Measurements from ENCODE around the gene SLC1A3.

The SLC1A3 gene

DNA sequence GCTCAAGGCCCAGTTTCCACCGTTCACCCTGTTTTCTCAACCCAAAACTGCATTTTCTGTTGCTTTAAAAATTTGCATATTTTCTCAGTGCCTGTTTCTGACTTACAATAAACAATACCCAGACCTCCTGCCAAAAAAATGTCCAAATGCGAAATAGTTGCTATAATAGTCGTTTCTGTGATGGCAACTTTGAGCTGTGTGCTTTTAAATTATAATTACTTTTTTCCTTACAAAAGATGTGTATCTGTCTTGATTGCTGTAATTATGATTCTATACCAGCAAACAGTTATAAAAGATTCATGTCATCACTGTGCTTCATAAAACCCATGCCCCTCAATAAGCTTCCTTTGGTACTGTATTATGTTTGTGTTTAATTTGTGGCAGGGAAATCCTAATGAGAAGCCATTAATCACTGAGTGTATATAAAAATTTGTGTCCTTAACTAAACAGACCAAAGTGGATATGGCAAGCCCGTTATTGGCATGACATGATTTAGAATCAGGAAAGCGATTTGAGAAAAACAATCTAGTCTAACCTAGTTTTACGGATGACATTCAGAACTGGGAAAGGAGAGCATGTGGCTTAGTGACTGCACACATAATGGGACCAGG, 5.4 kb upstream of the SLC1A3 start:
- DNase-seq = no peak

DNA sequence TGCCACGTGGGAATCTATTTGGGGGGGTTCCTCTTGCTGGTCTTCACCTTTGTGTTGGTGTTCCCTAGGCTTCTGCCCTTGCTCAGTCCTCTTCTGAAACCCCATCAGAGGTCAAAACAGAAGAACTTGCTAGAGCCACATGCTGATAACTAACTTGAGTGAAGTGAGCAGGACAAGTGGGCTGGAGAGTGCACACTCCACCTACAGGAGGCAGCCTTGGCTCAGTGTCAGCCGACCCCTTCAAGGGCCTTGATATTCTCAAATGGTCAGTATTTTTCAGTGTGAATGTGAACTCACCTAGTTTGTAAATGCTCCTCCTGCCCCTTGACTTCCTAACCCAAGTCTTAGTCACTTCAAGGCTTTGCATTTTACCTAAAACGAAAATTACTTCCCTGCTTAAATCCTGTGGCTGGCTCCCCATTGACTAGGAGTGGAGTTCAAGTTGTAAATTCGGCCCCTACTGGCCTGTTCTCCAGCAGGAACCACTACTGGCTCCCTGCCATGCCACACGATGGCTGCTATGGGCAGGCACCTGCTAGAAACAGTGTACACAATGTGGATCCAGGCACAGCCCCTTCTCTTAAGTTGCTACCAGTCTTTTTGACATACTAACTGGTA, 3.6 kb upstream of the SLC1A3 start:
- DNase-seq = no peak

DNA sequence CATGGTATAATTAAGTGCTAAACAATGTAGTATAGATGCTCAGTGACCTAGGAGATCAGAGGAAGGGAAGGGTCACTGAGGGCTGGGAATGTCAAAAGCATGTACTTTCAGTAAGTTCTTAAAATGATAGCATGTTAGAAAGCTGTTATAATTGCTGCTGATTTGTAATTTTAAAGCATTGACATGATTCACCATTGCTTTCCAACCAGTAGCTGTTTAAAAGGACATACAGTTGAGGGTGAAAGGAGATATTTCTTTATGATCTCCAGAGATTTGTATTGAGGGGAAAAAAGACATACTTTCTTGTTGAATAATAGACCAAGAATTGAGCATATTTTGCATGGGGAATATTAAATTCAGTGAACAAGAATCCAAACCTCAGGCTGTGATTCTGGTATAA, 1.2 kb upstream of the SLC1A3 start:
- no peak for DNase-seq

DNA sequence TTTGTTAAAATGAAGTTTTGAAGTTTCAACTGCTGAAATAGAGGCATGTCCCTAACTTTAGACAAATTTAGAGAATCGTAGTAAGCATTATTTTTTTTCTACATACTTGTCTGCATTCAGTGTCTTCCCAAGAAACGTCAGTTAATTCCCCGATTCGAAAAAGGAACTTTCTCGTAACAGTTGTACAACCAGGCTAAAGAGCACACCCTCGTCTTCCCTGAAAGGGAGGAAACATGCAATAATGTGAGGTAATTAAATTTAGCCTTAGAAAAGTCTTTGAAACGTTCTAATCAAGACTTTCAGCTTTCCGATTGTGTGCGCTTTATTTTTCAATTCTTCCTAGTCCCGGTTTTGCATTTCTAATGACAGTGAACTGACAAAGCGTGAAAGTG, 374 bp upstream of the SLC1A3 start:
- no peak for DNase-seq

DNA sequence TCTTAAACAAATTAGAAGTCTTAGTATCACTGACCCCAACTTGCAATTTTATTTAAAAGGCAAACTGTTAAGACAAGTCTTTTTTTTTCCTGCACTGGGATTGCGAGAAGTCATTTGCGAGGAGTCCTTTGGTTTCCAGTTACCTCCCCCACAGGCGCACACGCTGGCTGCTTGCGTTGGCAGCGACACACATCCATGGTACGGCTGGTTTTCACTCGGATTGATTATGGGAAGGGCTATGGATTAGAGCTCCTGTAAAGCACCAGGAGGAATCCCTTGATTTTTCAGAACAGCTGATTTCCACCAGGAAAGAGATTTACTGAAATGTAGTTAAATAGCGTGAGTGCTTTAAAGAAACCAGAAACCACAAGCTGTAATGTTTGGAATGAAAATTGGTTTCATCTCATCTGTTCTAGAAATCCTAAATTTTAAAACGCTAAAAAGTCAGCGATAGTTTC, 737 bp downstream of the SLC1A3 start:
- DNase-seq = no peak

DNA sequence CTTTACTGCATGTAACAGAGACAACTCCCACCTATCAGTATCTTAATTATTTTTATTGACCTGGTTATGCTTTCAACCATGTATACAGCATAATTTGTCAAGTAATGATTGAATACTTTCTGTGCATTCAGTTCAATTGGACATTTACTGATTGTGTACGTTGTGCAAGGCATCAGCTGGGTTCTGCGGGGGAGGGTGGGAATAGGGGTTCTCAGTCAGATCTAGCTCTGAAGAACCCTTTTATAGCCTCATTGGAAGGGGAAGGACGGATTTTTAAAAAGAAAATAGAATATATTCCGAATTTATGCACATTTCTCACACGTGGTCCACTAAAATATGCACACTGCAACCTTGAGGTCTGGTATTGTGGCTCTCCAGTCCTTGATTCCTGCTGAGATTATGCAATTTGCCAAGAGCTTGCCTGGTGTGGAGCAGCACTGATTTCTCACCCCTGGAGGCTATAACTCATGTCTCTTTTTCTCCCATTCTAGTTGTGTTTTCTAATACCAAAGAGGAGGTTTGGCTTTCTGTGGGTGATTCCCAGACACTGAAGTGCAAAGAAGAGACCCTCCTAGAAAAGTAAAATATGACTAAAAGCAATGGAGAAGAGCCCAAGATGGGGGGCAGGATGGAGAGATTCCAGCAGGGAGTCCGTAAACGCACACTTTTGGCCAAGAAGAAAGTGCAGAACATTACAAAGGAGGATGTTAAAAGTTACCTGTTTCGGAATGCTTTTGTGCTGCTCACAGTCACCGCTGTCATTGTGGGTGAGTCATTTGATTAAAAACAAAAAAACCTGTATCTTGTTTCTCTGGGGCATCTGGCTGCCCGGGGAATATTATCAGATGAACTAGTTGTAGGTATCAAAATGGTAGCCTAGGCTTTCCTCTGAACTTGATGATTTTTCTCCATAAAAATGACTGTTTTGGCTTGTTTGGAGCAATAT, 1.7 kb downstream of the SLC1A3 start:
- no peak for DNase-seq

DNA sequence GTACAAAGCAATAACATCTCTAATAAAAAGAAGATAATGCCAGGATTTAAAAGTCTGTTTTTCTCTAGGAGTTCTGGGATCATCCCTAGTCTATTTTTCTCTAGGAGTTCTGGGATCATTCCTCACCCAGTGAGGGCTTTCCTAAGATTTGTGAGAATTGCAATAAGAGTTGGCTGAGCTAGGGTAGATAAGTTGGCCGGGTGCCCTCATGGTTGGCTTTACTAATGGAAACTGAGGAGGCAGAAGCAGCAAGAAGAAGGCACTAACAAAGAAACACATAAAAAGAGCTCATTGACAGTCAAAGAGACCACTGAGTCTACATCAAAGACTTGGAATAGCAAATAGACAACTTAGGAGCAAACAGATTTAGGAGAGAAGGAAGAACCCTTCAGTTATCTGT, 4.2 kb downstream of the SLC1A3 start:
- DNase-seq = no peak

DNA sequence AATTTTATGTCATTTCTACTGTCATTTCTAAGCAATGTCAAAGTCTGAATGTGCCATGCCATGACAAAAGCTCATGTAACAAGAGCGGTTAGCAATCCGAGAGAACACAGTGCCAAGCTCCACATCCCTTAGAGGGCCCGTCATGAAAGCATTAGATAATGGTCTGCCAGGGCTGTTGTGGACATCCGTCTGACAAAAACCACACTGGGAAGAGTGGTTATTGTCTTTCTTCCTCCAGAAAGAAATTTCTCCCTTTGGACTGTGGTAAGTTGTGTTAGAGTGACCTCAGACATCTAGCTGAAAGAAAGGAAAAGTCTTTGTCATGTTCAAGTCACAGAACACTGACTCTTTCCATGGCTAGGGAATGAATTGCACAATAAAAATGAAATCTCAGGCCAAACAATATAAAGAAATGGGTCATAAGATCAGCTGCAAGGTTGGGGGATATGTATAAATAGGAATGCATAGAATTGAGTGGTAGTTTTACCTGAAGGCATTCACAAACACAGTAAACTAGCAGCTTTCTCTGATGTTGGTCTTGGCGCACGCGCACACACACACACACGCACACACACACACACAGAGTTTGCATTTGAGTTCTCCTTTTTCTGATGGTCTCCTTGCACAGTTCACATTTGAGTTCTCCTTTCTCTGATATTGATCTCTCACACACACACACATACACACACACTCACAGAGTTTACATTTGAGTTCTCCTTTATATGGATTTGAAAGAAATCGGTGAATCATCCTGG, 5.3 kb downstream of the SLC1A3 start:
- no peak for DNase-seq

DNA sequence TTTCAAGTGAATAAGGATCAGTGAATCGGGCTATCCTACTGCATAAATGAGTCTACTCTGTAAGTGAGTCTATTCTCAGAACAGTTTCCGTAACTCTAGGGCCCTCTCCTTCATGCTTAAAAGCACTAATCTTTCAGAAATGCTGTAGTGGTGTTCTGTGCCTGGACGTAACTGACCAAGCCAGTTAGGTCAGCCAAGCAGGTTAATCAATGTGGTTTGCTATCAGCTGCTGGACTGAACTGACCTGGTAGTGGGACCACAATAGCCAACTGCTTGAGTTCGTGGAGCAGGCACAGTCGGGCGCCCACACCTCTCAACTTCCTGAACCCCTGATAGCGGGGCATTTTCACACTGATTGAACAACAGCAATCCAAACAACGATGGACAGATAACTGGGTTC, 6.8 kb downstream of the SLC1A3 start:
- DNase-seq = no peak

DNA sequence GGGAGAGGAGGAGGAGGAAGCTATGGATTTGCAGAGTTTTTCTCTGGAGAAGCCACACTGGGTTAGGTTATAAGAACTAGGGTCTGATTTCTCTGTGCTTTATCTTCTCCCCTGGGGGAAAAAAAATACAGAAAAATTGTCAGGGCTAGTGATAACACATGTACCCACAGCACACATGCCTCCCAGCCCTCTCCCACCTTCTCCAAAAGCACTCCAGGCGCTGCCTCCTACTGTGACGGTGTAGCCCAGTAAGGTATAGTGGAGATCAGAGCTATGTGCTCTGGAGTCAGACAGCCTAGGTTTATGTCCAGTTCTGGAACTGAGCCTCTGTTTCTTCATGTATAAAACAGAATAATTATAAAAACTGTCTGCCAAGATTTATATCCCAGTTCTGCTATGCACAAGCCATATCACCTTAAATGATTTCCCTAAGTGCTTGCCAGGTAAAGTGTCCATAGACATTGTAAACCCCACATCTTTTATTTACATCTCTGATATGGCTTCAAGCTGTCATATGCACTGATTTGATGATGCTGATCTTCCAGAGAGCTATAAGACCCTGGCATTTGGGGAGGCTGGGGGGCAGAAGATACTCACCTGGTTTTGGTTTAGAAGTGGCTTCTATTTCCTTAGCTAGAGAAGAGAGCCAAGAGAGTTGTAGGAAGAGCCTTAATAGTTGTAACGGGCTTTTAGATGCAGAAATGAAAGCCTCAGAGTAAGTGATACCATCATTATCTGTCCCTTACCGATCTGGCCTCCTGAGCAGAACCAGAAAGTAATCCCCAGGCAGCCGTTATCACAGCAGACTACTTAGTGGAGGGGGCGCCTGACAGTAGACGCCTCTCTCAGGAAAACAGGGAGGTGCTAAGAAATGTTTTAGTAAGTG, 7.6 kb downstream of the SLC1A3 start:
- DNase-seq = no peak

DNA sequence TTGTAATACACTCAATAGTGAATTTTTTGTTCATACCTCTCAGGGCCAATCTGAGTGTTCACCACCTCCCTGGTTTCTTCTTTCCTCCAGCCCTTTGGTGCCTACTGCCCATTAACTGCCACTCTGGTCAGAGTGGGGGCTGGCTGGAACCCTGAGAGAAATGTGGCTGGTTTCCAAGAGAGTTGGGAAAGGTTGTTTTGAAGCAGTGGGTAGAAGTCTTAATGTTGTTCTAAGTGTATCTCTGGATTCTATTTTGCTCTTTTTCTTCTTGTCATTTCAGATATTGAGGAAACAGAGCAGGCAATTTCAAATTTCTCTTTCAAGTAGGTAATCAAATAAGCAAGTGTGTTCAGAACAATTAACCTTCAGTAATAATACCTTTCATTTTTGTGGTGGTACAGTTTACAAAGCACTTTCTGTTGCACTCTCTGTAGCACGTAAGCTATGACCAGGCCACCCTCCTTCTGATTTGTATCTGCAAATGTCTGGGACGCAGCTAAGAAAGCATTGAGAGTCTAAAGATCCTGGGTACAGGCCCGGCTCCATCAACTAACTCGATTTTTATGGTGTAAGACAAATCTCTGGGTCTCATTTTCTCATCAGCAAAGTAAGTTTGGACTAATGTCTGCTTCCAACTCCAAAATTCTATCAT, 8.4 kb downstream of the SLC1A3 start:
- no peak for DNase-seq

DNA sequence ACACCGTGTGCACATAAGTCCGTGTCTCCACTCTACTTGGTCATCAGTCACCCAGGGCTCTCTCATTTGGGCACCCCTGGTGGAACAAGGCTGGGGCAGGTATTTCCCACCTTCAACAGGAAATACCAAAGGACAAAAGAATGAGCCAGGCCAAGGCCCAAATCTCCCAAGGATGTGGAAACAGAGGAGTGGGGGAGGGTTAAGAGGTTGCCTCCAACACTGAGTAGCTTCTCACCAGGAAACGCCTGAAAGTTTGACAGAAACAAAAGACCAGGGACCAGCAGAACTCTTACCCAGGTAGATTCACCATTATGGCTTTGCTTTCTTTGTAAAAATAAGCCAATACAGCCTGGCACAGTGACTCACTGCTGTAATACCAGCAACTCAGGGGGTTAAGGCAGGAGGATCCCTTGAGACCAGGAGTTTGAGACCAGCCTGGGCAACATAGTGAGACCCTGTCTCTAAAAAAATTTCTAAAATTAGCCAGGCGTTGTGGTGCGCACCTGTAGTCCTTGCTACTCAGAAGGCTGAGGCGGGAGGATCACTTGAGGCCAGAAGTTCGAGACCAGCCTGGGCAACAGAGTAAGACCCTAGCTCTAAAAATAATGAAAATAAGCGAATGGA, 12.7 kb downstream of the SLC1A3 start:
- DNase-seq = no peak

DNA sequence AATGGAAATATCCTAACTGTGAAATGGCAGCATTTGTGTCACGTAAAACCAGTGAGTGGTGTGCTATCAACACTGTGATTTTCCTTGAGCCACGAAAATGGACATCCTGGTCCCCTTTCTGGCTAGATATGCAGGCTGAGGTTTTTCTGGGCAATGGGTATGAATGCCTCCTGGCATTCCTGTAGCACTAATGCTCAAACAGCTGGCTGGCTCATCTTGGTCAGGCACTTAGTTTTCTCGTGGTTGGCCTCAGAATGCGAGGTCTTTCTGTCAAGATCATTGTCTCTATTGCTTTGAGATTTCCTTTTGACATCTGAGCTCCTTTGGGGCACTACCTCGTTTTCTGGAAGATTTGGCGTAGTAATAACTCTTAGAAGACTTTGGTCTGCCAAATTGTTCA, 15.6 kb downstream of the SLC1A3 start:
- no peak for DNase-seq

DNA sequence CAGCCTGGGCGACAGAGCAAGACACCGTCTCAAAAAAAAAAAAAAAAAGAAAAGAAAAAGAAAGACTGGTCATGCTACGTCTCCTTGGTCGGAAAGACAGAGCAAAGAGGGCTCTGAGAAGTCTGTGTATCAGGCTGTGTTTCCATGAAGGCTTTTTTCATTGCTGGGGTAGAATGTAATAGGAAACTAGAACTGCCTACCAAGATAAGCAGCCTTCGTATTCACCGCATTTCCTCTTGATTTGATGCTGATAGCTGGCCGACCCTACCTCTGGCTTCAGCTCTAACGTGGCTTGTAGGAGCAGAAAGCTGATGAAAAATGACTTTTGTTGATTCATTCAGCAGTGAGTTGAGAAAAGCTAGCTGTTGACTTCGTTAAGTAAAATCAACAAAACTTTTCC, 17.4 kb downstream of the SLC1A3 start:
- DNase-seq = no peak

DNA sequence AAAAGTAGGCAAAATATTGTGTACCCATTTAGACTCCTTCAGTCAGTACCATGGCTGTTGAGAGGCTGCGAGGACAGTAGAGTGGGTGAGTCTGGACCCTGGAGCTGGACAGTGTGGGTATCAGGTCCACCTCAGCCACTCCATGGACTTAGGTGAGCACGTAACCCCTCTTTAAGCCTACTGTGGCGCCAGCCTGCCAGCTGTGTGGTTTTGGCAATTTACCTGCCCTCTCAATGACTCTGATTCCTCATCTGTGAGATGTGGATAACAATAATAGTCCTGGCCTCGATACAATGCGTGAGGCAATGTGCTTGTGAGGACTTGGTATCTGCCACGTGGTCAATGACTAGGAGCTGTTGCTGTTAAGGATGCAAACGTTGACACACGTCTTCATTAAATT, 17.9 kb downstream of the SLC1A3 start:
- DNase-seq = no peak

DNA sequence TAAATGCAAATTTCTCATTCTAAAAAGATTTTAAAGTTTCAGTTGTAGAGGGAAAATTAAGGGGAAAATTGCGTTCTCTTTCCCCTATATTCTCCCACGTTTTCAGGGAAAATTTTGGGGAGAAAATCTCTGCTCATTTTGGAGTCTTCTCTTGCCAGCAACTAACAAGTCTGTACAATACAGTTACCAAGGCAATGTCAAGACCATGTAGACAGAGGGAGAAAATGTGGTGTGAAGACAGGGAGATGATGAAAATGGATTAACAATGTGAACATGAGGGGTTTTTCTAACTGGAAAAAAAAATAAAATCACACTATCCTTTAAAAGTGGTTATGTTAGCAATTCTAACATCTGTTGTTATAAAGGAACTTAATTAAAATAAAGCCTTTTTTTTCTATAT, 22.3 kb downstream of the SLC1A3 start:
- no peak for DNase-seq

DNA sequence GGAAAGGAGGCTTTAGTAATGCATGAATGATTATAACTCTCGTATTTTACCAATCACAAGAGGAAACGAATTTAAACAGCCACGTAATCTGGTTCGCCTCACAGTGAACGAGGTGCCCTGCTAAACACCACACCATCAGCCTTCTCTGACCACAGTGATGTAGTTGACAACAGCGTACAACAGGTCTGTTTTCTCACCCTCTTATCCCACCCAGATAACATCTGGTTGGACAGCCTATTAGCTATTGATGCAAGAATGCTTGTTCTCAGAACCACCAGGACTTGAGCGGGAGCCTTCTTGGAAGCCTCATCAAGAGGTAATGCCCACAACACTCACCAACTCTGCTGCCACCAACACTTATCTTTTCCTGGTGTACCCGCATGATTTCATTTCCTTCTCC, 23.3 kb downstream of the SLC1A3 start:
- DNase-seq = no peak

DNA sequence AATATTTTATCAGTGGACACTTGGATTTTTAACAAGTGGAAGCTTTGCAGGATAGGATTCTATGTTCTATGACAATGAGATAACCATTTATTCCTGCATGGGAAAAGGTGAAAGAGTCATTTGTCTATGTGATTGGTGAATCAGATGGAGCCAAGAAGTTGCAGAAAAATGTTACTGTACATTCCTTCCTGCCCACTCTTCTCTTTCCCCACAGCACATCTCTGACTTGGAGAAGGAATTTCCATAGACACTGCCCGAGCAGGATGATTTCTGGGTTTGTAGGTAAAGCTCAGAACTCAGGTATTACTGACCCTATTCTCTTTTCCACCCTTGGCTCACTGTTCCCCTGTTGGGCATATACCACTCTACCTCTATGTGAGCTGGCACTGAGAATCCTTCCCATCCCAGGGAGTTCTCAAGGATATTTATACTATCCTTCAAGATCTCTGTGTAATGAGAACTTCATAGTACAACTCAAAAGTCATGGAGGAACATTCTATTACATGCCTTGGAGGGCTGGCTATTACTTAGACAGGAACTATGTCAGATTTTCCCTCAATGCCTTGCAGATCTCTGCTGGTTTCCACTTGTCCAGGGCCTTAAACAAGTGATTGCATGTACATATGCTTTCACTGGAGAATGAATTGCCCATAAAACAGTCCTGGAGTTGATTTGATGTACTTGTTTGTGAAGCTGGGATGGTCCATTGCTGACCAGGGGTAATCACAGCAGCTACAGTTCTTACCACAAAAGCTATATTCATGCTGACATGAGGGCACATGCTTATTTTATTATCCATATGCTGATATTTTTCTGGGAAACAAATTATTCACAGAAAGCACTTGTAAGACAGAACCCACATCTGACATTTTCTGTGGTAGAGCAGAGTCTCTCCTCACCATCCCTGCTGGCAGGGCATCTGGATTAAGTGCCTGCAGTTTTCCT, 24.1 kb downstream of the SLC1A3 start:
- DNase-seq = no peak

DNA sequence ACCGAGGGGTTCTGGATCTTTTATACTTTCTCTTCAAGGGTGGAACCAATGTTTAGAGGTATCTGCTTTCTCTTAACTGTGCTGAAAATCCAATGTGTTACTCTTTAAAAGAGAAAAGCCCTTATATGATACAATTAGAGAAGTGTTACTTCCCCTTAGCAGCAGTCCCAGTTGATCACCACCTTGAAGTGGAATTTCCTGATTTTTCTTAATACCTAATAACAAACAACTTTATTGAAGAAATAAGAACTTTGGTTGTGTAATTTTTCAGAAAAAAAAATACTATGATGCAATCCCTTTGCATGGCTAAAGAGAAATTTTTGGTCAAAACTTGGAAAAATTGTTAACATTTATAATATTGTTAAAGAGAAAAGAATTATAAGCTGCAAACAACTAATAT, 24.7 kb downstream of the SLC1A3 start:
- DNase-seq = no peak
